GM21723 (cell line): ENCODE results near the gene PEX11A.
"Not testable (repeated sequence)": the region's sequence is repeated elsewhere in the genome, so short reads cannot be mapped to it uniquely, and the experiment has no call there.

ENCODE experiments used
- ATAC-seq: cut with Tn5 transposase; IDR thresholded peaks from one replicate; pipeline ENCODE4 v1.9.1; 2021; ENCODE audit warnings: mild to moderate bottlenecking, moderate library complexity; ENCODE audit not compliant: unreplicated experiment

PEX11A gene, protein sequence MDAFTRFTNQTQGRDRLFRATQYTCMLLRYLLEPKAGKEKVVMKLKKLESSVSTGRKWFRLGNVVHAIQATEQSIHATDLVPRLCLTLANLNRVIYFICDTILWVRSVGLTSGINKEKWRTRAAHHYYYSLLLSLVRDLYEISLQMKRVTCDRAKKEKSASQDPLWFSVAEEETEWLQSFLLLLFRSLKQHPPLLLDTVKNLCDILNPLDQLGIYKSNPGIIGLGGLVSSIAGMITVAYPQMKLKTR

DNA sequence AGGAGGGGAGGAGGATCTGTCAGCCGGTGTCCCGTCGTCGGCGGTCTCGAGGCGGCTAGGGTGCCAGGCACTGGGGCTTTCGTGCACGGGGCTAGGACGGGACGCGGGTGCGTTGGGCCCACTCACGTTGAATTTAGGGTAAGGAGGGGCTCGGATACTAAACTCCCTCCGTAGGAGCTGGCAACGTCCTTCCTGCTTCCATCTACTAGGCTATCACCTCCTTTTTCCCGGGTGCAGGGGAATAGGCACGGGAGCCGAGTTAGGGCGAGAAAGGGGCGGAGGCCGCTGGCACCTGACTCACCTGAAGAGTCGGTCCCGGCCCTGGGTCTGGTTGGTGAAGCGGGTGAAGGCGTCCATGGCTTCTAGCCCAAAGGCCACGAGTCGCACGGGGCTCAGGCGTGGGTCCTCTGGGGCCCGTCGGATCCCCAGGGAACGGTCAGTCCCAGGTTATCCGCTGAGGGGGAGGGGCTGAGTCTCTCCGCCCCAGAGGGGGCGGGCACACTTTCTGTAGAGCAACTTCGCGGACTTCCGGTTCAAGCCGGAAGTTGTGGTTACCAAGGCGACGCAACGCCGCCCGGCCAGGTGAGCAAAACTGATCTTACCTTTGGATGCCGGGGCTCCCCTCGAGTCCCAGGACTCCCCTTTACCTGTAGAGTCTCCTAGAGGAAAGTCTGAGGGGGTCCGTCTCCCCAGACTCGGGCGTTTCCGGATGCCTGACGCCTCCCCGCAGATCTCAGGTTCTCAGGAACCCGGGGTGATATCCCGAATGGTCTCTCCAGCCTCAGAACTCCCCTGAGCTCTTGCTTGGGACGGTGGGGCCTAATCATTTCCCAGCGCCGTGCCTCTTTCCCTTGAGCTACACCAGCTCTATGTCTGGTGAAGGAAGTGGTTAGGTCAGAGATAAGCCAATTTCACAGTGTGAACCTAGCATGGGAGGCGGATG is at the start of gene PEX11A, which contains the start of gene WDR93:
TSS of gene PEX11A (minus strand) at position 479 of the 943 bp plus-strand sequence. CDS start at position 357, 122 bp downstream.
TSS of gene WDR93 (plus strand) at position 536 of the 943 bp plus-strand sequence. CDS start 10,936 bp downstream, outside the sequence.
- peak; percentile 93 for ATAC-seq

DNA sequence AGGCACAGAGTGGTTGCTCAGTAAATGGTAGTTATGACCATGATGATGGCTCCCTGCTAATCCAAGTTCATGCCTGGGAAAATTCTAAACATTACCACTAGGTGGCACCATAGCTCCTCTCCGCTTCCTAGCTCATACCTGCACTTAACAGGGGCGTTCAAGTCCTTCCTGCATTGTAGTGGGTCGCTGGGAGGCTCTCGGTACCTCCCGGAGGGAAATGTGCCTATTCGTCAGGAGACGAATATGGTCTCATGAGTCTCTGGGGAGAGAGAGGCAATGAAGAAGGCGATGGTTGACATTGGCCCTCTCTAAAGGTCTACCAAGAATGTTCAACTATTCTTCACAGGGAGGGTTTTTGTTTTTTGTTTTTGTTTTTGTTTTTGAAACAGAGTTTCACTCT is 49.6 kb upstream of the PEX11A start:
- peak; percentile 86 for ATAC-seq

DNA sequence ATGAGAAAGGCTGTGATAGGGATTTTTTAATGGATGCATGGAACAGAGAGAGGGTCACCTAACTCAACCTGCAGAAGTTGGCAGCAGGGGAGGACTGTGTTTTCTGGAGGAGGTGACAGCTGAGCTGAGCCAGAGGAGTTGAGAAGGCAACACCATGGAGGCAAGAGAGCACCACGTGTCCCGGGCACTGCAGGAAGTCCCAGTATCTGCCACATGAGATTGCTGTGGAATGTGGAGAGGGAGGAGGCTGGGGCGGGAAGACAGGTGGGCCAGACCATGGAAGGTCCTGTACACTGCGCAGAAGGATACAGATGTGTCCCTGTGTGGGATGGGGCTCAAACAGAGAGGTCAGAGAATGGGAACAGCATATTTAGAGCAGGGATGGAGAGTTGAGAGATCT is 45.2 kb upstream of the PEX11A start:
- ATAC-seq = no peak

DNA sequence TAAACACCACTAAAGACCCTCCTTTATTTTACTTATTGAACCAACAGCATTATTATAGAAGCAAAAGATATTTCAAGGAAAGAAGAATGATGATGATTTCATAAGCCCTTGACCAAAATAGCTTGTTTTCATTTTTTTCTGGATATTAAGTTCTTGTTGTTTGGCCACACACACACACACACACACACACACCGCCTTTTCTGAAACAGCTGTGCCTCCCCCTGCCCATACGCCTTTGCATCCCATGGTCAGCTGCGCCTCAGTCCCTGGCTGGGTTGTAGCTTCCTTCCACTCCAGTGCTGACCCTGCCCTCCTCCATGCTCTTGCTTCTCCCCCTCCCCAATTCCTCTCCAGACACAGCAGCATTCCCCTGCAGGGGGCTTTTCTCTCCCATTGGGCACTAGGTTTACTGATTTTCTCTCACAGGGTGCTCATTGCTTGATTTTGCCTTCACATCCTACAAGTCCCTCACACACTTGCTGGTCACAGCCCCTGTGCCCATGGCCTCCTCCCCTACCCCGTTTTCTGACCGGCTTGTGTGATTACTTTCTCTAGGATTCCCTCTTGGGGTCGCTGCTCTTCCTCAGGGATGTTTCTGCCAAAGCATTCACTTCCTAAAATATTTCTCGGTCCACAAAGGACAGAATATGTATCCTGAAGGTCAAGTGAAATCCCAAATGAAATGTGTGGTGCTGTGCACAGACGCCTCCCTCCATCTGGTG is 42.1 kb upstream of the PEX11A start:
- ATAC-seq = no peak

DNA sequence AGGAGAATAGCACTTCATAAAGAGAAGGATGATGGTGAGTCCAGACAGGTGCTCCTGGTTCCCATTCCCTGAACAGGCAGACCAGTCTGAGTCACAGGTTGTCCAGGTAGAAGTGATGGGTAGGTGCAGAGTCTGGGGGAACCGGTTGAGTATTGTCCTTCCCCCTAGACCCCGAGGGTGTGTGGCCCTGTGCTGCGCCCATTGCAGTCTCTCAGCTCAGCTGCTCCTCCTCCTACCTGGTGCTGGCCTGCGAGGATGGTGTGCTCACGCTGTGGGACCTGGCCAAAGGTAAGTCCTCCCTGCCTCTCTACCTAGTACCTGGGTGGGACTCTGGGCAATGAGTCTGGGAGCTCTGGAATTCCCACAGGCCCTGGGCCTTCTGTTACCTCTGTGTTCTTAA is 40.7 kb upstream of the PEX11A start:
- ATAC-seq = no peak

DNA sequence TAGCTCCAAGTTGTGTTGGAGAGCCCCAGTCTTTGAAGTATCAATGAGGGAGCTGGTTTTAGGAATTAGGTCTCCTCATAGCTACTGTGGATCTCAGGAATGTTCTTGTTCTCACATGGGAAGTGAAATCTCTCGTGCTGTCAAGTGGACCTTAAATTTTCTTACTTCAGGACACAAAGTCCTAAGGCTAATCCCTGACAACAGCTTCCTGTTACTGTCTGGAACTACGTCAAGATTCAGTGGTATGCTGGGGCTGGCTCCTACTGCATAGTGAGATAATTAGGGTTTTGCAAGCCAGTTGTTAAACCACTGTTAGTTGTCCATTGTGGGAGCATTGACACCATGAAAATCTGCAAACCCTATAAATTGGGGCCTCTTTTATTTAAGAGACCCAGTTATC is 37.7 kb upstream of the PEX11A start:
- ATAC-seq = no peak

DNA sequence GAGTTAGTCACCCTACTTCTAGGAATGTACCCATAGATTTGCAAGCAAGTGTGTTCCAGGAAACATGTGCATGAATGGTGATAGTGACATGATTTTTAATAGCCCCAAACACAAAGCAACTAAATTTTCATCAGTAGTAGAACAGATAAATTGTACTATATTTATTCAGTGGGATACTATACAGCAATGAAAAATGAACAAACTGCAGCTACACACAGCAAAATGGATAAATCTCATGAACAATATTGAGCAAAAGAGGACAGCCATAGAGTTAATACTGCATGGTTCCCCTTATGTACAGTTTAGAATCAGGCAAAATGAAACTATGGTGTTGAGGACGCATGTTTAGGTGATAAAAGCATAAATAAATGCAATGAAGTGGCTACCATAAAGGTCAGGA is 34.5 kb upstream of the PEX11A start:
- ATAC-seq = no peak

DNA sequence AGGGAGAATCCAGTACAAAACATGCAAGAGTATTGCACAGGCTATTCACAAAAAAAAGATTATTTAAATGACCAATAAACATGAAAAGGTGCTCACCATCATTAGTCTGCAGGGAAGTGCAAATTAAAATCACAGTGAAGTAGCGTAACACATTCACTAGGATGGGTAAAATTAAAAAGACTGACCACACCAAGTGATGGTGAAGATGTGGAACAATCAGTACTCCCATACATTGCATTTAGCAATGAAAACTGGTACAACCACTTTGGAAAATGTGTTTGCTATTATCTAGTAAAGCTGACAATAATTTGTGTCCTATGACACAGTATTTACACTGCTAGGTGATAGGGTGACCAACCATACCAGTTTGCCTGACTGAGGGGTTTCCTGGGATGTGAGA is 34.1 kb upstream of the PEX11A start:
- ATAC-seq = no peak

DNA sequence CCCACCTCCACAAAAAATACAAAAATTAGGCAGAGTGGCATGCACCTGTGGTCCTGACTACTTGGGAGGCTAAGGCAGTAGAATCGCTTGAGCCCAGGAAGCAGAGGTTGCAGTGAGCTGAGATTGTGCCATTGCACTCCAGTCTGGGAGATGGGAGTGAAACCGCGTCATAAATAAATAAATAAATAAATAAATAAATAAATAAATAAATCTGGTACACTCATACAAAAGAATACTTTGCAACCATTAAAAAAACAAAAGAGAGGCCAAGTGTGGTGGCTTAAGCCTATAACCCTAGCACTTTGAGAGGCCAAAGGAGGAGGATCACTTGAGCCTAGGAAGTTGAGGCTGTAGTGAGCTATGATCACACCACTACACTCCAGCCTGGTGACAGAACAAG is 32.5 kb upstream of the PEX11A start:
- no peak for ATAC-seq

DNA sequence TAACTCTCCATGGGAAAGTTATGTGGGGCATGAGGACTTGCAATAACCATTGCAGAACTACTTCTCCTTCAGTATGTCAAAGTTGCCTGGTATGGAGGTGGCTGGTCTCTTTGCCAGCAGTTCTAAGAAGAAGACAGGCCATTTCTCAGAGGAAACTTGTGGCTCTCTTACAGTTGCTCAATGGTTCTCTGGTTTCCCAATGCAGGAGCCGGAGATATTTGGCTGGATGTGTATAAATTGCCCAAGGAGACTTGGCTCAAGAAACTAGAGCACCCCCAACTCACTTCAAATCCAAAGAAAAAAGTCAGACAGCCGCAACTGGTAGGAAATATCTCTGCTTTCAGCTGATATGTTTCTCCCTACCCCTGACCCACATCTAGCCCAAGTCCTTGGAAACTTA is 24.2 kb upstream of the PEX11A start:
- ATAC-seq = no peak

DNA sequence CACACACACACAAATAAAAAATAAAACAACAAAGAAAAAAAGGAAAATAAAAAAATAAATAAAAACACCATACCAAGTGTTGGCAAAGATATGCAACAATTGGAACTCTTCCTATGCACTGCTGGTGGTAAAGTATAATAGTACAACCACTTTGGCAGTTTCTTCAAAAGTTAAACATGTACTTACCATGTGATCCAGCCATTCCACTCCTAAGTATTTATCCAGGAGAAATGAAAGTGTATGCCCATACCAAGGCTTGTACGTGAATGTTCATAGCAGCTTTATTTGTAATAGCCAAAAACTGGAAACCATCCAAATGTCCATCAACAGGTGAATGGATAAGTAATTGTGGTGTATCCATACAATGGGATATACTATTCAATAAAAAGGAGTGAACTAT is 17.0 kb upstream of the PEX11A start:
- no peak for ATAC-seq

DNA sequence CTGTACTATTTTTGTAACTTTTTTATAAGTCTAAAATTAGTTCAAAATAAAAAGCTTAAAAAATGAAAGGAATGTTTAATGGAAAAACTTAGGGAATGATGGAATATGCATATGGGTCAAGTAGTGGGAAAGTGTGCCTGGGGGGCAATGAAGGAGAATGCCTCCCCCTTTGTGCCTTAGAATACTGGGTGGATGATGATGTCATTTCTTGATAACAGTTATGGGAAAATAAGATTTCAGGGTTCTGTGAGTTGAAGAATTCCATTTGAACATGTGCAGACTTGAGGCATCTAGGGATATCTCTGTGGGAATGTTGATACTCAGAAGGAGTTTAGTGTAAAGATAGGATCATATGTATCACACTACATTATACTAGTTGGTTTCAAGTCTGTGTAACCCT is 13.9 kb upstream of the PEX11A start:
- no peak for ATAC-seq

DNA sequence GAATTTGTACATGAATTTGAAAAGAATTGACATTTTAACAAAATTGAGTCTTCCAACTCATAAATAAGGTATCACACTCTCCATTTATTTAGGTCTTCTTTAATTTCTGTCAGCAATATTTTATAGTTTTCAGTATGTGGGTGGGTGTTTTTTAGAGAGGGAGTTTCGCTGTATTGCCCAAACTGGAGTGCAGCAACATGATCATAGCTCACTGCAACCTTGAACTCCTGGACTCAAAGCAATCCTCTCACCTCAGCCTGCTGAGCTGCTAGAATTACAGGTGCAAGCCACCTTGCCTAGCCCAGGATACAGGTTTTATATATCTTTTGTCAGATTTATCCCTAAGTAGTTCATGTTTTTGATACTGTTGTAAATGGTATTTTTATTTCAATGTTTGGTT is 4.6 kb upstream of the PEX11A start:
- ATAC-seq = no peak

DNA sequence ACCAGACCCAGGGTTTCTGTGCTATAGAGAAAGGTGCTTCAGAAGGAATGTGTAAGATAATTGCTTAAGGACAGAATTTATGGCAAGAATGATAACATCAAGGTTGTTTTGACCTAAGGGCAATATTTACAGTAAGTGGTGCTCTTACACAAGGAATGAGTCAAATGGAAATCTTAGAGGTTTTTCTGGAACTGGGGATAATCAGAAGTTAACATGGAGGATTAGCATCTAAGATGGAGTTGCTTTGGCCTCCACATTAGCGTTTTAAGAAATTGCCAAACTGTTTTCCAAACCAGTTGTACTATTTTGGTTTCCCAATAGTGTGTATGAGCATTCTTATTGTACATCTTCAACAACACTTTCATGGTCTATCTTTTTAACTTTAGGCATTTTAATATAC is 3.1 kb upstream of the PEX11A start:
- no peak for ATAC-seq

DNA sequence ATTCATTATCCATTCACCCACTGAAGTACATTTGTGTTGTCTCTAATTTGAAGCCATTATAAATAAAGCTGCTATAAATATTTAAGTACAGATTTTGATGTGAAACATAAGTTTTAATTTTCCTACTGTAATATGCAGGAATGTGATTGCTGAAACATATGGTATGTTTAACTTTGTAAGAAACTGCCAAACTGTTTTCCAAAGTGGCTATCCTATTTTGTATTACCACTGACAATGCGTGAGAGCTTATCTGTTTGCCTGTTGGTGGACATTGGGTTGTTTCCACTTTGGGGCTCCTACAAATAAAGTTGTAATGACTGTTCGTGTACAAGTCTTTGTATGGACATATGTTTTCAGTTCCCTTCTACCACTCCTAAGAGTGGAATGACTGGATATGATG is 2.5 kb upstream of the PEX11A start:
- ATAC-seq = no peak

DNA sequence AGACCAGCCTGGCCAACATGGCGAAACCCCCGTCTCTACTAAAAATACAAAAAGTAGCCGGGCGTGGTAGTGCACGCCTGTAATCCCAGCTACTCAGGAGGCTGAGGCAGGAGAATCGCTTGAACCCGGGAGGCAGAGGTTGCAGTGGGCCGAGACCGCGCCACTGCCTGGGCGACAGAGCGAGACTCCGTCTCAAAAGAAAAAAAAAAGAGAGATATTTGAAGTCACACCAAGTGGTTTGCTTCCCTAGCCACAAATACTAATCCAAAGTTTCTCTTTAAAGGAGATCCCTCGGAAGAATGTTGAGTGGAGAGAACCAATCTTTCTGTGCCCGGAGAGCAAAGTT is 651 bp downstream of the PEX11A start:
- not testable (repeated sequence) for ATAC-seq

DNA sequence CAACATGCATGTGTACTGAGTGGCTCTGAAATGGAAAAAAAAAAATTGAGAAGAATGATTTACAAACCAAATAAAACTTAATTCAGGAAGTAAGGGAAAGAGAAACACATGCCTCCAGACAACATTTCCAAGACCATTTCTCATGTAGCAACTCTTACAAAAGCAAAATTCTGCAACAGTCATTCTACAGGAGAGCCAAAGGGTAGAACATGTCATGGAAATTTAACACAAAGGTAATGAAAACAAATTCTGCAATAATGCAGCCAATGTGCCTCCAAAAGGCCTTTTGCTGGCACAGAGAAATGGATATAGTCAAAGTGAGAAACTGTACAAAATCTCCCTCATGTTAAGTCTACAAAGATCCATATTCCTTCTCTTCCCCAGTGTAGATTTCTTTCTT is 4.0 kb downstream of the PEX11A start:
- ATAC-seq = no peak

DNA sequence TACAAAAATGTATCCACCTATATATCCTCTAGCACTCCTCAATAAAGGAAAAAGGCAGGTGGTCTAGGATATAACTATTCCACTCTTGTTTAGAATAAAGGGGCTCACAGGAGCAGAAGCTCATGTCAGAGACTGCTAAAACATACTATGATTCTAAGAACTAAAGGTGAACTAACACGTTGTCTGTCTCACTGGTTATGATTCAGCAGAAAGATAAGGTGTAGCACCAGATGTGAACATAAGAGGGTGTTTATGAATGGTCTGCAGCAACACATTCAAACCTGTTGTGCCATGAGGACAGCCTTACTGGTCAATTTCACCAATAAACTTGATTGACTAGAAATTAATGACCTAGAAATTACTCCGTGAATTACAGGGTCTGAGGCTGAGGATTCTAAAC is 4.6 kb downstream of the PEX11A start:
- ATAC-seq = no peak

DNA sequence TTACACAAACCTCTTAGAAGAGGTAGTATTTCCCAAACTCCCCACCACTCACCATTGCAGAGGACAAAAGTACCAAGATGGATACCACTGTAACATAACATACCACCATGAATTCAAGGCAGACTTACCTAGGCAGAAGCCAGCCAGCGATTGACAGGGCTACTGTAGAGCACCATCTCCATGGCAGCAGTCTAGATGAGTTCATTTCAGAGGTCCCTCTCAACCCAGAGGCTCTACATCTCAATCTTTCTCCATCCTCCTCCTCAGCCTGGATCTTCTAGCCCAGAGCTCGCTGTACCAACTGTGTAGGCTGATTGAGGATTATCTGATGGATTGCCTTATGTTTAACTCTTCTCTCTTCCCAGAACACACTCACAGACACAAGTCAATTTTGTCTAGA is 9.4 kb downstream of the PEX11A start:
- no peak for ATAC-seq

DNA sequence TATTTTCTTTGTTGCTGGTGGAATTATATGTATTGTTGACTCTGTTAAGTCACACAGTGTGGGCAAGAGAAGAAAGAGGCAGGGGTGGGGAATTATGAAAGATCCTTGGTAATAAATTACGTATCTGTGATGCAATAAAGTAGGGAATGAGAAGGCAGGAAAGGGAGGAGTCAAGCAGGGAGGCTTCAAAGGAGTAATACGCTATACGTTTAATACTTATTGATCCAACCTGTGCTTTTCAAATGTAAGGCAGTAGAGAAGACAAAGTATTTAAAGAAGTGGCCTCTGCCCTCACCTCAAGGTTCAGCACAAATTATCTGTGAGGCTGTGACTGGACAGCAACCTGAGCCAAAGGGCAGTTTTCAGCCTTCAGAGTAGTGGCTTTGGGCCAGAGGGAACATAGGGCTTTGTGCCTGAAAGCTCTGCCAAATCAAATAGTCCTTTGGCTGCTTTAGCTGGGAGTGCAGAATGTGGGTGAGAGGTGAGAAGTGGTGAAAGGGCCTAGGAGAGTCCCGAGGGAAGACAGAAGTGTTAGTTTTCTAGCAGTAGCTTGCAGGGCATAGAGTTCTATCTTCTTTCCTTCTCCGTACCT is 10.2 kb downstream of the PEX11A start:
- ATAC-seq = no peak

DNA sequence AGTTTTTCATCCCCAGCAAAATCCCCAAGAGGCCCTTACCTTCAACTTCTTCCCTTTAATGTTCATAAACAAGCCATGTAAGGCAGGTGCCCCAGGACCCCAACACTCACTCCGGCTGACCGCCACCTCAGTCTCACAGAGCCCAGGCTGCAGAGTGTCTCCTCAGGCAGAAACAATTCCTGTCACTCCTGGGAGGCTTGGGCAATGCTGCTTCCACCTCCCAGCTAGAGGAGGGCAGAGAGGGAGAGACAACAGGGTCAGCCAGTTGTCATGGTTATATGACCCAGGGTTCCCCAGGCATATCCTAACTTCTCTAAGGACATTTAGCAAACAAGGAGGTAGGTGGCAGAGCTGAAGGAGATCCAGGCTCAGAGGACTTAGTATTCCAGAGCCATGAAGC is 11.3 kb downstream of the PEX11A start, which contains the start of gene PLIN1:
TSS of gene PLIN1 (minus strand) at position 156 of the 400 bp plus-strand sequence. CDS start 1,878 bp downstream, outside the sequence.
- ATAC-seq = no peak
